ENCODE data around the gene ARF4. TPM values are rescaled to one million over a fixed set of nuclear protein-coding genes. Genes with fewer than 3 reads are reported as not detected.
"Not testable (repeated sequence)": the region's sequence is repeated elsewhere in the genome, so short reads cannot be mapped to it uniquely, and the experiment has no call there.

Gene ARF4
- total RNA-seq, 4 donors from 2014 or later: 83.4 to 111 (median 99.6) TPM

DNA sequence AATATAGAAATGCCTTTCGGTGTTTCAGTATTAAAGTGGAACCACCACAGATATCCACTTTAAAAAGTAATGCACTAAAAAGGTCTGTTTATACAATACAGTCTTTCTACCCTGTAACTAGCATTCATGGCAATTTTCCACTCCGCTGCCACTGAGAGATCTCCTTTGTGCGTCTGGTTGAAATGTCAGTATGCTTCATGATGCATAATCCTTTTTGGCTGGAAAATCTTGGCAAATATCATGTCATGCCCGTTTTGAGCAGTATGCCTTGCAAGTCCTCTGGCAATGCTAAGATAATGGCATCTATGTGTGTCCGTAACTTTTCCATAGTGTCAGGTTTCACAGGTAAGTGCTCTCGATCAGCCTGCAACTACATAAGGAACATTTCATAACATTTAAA, 30.8 kb upstream of the ARF4 start:
- Histone ChIP-seq H3K27ac (peak overlapping the region in 2 of 4 donors; percentile 38 to 48), H3K36me3 (peaks cover 10 to 97% of the 10 kb centered on the region in 2 donors), H3K4me1 (peaks cover 0 to 14% (median 0%) of the 10 kb centered on the region in 3 donors), H3K9me3 (no peaks in the 10 kb centered on the region), H3K4me3 (no peak overlapping the region), H3K27me3 (no peaks in the 10 kb centered on the region)
- ATAC-seq: no peak
- TF ChIP-seq POLR2A (IDR thresholded peaks at IDR 0.05): no peak
- peak; percentile 22 for TF ChIP-seq POLR2AphosphoS5 (IDR thresholded peaks at IDR 0.05)
- no peak for TF ChIP-seq EP300 (IDR thresholded peaks at IDR 0.05)
- 51 to 72% methylated on average over 6 of the region's 6 CpGs for WGBS, 2 donors (ENCODE audit: low coverage in 1 of 2)

- WGBS, 2 donors (ENCODE audit: low coverage in 1 of 2): 86 to 94% methylated on average over 1 to 3 of the region's 3 CpGs
- H3K36me3 ChIP-seq: peaks cover 4 to 93% of the 10 kb centered on the region in 2 donors
- TF ChIP-seq POLR2AphosphoS5 (IDR thresholded peaks at IDR 0.05) (no peak), POLR2A (IDR thresholded peaks at IDR 0.05) (no peak), EP300 (IDR thresholded peaks at IDR 0.05) (no peak)
- TF ChIP-seq, protein P1, sequence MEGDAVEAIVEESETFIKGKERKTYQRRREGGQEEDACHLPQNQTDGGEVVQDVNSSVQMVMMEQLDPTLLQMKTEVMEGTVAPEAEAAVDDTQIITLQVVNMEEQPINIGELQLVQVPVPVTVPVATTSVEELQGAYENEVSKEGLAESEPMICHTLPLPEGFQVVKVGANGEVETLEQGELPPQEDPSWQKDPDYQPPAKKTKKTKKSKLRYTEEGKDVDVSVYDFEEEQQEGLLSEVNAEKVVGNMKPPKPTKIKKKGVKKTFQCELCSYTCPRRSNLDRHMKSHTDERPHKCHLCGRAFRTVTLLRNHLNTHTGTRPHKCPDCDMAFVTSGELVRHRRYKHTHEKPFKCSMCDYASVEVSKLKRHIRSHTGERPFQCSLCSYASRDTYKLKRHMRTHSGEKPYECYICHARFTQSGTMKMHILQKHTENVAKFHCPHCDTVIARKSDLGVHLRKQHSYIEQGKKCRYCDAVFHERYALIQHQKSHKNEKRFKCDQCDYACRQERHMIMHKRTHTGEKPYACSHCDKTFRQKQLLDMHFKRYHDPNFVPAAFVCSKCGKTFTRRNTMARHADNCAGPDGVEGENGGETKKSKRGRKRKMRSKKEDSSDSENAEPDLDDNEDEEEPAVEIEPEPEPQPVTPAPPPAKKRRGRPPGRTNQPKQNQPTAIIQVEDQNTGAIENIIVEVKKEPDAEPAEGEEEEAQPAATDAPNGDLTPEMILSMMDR (IDR thresholded peaks at IDR 0.05): no peak
- no peak overlapping the region for H3K4me3 ChIP-seq
- H3K27ac ChIP-seq: no peak overlapping the region
- H3K4me1 ChIP-seq: peaks cover 0 to 14% (median 0%) of the 10 kb centered on the region in 3 donors
- H3K27me3 ChIP-seq: no peaks in the 10 kb centered on the region
- no peak for ATAC-seq
- H3K9me3 ChIP-seq: no peaks in the 10 kb centered on the region
These were observed 27.7 kb upstream of the ARF4 start for GRCh38 chr3:57624801-57625200.

GRCh38 chr3:57622362-57622761, 25.2 kb upstream of the ARF4 start:
- H3K4me3 ChIP-seq: no peak overlapping the region
- H3K4me1 ChIP-seq: no peaks in the 10 kb centered on the region
- H3K27me3 ChIP-seq: no peaks in the 10 kb centered on the region
- no peak for TF ChIP-seq POLR2A (IDR thresholded peaks at IDR 0.05)
- H3K36me3 ChIP-seq: peaks cover 0 to 79% of the 10 kb centered on the region in 2 donors
- no peak overlapping the region for H3K27ac ChIP-seq
- H3K9me3 ChIP-seq: no peaks in the 10 kb centered on the region
- ATAC-seq: no peak

- Histone ChIP-seq H3K9me3 (no peaks in the 10 kb centered on the region), H3K27ac (no peak overlapping the region), H3K36me3 (peaks cover 0 to 34% of the 10 kb centered on the region in 2 donors), H3K27me3 (no peaks in the 10 kb centered on the region), H3K4me3 (no peak overlapping the region), H3K4me1 (no peaks in the 10 kb centered on the region)
- no peak for ATAC-seq
- 71 to 93% methylated on average over 1 to 3 of the region's 3 CpGs for WGBS, 2 donors (ENCODE audit: low coverage in 1 of 2)
- TF ChIP-seq POLR2A (IDR thresholded peaks at IDR 0.05): no peak
- TF ChIP-seq, protein P1 (IDR thresholded peaks at IDR 0.05): no peak
- TF ChIP-seq EP300 (IDR thresholded peaks at IDR 0.05): no peak
- no peak for TF ChIP-seq POLR2AphosphoS5 (IDR thresholded peaks at IDR 0.05)
These were observed 20.6 kb upstream of the ARF4 start for GRCh38 chr3:57617739-57618138.

- no peak overlapping the region for H3K27ac ChIP-seq
- no peak for ATAC-seq
- no peaks in the 10 kb centered on the region for H3K4me1 ChIP-seq
- no peaks in the 10 kb centered on the region for H3K9me3 ChIP-seq
- H3K4me3 ChIP-seq: no peak overlapping the region
- no peak for TF ChIP-seq POLR2A (IDR thresholded peaks at IDR 0.05)
- TF ChIP-seq, protein P1 (IDR thresholded peaks at IDR 0.05): no peak
- TF ChIP-seq POLR2AphosphoS5 (IDR thresholded peaks at IDR 0.05): no peak
- TF ChIP-seq EP300 (IDR thresholded peaks at IDR 0.05): no peak
- H3K36me3 ChIP-seq: peaks cover 0 to 27% of the 10 kb centered on the region in 2 donors
- WGBS, 2 donors (ENCODE audit: low coverage in 1 of 2): 62 to 86% methylated on average over 2 to 3 of the region's 3 CpGs
- no peaks in the 10 kb centered on the region for H3K27me3 ChIP-seq
These were observed 19.1 kb upstream of the ARF4 start for GRCh38 chr3:57616233-57616632.

GRCh38 chr3:57611870-57612269, 14.7 kb upstream of the ARF4 start:
- ATAC-seq, H3K27ac ChIP-seq, H3K4me3 ChIP-seq, H3K9me3 ChIP-seq, H3K4me1 ChIP-seq, H3K27me3 ChIP-seq: not testable (repeated sequence)
- peaks cover 0 to 13% of the 10 kb centered on the region in 2 donors for H3K36me3 ChIP-seq
- 94 to 95% methylated on average over 4 of the region's 5 CpGs for WGBS, 2 donors (ENCODE audit: low coverage in 1 of 2)

Data from gastroesophageal sphincter (tissue), 4 donors.